ENCODE measurements around the gene PDZD2. TPM values are rescaled to one million over a fixed set of nuclear protein-coding genes. Genes with fewer than 3 reads are reported as not detected.
A peak's percentile ranks its signal among the peaks of the same experiment; 100 is the strongest.

Gene PDZD2
- total and polyA plus RNA-seq, 2 experiments from 2014 or later: 8.3 to 16.9 TPM

GRCh38 chr5:31993165-31993961 is 354.4 kb downstream of the PDZD2 start:
- Histone ChIP-seq H3K79me2 (replicated peaks; ENCODE audit: insufficient read depth) (no peaks in the 10 kb centered on the region), H2AFZ (no peak overlapping the region), H3K4me3 (no peak overlapping the region), H4K20me1 (replicated peaks; ENCODE audit: insufficient read depth) (no peaks in the 10 kb centered on the region), H3K4me2 (peak overlapping the region; percentile 10), H3K36me3 (ENCODE audit: insufficient read depth) (no peaks in the 10 kb centered on the region), H3K9me2 (ENCODE audit: insufficient read depth) (peaks cover 18% of the 10 kb centered on the region; the same call in 1 of the 2 replicates), H3F3A (replicated peaks; ENCODE audit: low read depth) (no peaks in the 10 kb centered on the region), H3K27me3 (ENCODE audit: insufficient read depth) (no peaks in the 10 kb centered on the region), H3K27ac (ENCODE audit: low read depth) (peak overlapping the region; percentile 58), H3K4me1 (ENCODE audit: insufficient read depth) (peaks cover 52% of the 10 kb centered on the region)
- ATAC-seq (no peak), DNase-seq (ENCODE audit: low spot score) (no peak)
- TF ChIP-seq JUNB (IDR thresholded peaks at IDR 0.05; ENCODE audit: unreplicated experiment) (no peak), EZH2phosphoT487 (IDR thresholded peaks at IDR 0.05; ENCODE audit: unreplicated experiment) (no peak), EZH2 (IDR thresholded peaks at IDR 0.05; ENCODE audit: low read depth, unreplicated experiment) (no peak), ZNF114 (CRISPR knock-in tag; IDR thresholded peaks at IDR 0.05) (no peak), NANOG (IDR thresholded peaks at IDR 0.05; ENCODE audit: borderline replicate concordance) (no peak), ZNF331 (CRISPR knock-in tag; IDR thresholded peaks at IDR 0.05; ENCODE audit: low read depth) (no peak), CREB1 (CRISPR knock-in tag; IDR thresholded peaks at IDR 0.05; ENCODE audit: low read depth) (no peak), STAT1 (IDR thresholded peaks at IDR 0.05; ENCODE audit: unreplicated experiment) (no peak), REST (IDR thresholded peaks at IDR 0.05; ENCODE audit: unreplicated experiment) (no peak), POLR2AphosphoS5 (IDR thresholded peaks at IDR 0.05; ENCODE audit: low read depth) (no peak), ETS1 (IDR thresholded peaks at IDR 0.05) (no peak)
- TF ChIP-seq, protein P1, sequence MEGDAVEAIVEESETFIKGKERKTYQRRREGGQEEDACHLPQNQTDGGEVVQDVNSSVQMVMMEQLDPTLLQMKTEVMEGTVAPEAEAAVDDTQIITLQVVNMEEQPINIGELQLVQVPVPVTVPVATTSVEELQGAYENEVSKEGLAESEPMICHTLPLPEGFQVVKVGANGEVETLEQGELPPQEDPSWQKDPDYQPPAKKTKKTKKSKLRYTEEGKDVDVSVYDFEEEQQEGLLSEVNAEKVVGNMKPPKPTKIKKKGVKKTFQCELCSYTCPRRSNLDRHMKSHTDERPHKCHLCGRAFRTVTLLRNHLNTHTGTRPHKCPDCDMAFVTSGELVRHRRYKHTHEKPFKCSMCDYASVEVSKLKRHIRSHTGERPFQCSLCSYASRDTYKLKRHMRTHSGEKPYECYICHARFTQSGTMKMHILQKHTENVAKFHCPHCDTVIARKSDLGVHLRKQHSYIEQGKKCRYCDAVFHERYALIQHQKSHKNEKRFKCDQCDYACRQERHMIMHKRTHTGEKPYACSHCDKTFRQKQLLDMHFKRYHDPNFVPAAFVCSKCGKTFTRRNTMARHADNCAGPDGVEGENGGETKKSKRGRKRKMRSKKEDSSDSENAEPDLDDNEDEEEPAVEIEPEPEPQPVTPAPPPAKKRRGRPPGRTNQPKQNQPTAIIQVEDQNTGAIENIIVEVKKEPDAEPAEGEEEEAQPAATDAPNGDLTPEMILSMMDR (conservative IDR thresholded peaks at IDR 0.05; ENCODE audit: low read depth in 2 of 2): no peak
- TF ChIP-seq, protein P2, sequence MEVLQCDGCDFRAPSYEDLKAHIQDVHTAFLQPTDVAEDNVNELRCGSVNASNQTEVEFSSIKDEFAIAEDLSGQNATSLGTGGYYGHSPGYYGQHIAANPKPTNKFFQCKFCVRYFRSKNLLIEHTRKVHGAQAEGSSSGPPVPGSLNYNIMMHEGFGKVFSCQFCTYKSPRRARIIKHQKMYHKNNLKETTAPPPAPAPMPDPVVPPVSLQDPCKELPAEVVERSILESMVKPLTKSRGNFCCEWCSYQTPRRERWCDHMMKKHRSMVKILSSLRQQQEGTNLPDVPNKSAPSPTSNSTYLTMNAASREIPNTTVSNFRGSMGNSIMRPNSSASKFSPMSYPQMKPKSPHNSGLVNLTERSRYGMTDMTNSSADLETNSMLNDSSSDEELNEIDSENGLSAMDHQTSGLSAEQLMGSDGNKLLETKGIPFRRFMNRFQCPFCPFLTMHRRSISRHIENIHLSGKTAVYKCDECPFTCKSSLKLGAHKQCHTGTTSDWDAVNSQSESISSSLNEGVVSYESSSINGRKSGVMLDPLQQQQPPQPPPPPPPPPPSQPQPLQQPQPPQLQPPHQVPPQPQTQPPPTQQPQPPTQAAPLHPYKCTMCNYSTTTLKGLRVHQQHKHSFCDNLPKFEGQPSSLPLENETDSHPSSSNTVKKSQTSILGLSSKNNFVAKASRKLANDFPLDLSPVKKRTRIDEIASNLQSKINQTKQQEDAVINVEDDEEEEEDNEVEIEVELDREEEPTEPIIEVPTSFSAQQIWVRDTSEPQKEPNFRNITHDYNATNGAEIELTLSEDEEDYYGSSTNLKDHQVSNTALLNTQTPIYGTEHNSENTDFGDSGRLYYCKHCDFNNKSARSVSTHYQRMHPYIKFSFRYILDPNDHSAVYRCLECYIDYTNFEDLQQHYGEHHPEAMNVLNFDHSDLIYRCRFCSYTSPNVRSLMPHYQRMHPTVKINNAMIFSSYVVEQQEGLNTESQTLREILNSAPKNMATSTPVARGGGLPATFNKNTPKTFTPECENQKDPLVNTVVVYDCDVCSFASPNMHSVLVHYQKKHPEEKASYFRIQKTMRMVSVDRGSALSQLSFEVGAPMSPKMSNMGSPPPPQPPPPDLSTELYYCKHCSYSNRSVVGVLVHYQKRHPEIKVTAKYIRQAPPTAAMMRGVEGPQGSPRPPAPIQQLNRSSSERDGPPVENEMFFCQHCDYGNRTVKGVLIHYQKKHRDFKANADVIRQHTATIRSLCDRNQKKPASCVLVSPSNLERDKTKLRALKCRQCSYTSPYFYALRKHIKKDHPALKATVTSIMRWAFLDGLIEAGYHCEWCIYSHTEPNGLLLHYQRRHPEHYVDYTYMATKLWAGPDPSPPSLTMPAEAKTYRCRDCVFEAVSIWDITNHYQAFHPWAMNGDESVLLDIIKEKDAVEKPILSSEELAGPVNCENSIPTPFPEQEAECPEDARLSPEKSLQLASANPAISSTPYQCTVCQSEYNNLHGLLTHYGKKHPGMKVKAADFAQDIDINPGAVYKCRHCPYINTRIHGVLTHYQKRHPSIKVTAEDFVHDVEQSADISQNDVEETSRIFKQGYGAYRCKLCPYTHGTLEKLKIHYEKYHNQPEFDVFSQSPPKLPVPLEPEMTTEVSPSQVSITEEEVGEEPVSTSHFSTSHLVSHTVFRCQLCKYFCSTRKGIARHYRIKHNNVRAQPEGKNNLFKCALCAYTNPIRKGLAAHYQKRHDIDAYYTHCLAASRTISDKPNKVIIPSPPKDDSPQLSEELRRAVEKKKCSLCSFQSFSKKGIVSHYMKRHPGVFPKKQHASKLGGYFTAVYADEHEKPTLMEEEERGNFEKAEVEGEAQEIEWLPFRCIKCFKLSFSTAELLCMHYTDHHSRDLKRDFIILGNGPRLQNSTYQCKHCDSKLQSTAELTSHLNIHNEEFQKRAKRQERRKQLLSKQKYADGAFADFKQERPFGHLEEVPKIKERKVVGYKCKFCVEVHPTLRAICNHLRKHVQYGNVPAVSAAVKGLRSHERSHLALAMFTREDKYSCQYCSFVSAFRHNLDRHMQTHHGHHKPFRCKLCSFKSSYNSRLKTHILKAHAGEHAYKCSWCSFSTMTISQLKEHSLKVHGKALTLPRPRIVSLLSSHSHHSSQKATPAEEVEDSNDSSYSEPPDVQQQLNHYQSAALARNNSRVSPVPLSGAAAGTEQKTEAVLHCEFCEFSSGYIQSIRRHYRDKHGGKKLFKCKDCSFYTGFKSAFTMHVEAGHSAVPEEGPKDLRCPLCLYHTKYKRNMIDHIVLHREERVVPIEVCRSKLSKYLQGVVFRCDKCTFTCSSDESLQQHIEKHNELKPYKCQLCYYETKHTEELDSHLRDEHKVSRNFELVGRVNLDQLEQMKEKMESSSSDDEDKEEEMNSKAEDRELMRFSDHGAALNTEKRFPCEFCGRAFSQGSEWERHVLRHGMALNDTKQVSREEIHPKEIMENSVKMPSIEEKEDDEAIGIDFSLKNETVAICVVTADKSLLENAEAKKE (CRISPR knock-in tag; IDR thresholded peaks at IDR 0.05): no peak
- peaks cover 5% of the 10 kb centered on the region; the same call in 2 of the 3 replicates for H3K36me3 Mint-ChIP-seq (ENCODE audit: low read depth)
- H3K4me3 Mint-ChIP-seq: no peak overlapping the region
- peak overlapping the region; percentile 65 for H3K27ac Mint-ChIP-seq
- H3K4me1 Mint-ChIP-seq: peaks cover 40% of the 10 kb centered on the region
- H3K27me3 Mint-ChIP-seq (ENCODE audit: insufficient read depth, low read depth, poor library complexity): peaks cover 7% of the 10 kb centered on the region
- no peaks in the 10 kb centered on the region; the same call in 2 of the 3 replicates for H3K9me3 Mint-ChIP-seq

All from GM23338 (cell line).